ENCODE data around the gene FHIT.

DNA sequence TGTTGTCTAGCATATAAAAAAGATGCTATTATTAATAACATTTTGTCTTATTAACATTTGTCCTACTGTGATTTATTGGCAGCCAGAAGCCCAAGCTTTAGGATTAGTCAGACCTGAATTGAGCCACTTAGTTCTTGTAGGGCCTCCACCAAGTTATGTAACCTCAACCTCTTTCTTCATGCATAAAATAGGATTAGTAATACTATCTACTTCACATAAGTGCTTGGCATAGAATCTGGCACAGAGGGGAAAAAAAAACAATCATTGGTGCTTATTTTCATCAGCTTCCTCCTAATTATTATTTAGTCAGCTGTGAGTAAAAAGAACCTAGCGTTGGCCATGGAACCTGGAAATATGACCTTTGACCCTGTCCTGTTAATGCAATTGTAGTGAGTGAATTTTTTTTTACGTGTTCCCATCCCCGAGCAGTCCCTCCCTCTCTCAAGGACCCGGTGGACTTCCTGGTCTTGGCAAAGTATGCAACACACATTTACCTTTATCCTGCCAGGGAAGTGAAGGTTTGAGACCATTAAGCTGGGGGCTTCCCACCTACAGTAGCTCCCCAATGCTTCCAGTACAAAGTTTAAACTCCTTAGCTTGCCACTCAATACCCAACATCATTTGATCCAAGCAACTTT is 136.8 kb downstream of the FHIT start:
- TF ChIP-seq POLR2AphosphoS5 (IDR thresholded peaks at IDR 0.05; ENCODE audit: low read depth, low read length): no peak
- no peak for TF ChIP-seq REST (IDR thresholded peaks at IDR 0.05; ENCODE audit: insufficient read depth in 1 of 2, low read depth in 2 of 2, low read length in 2 of 2)
- TF ChIP-seq SIN3A (IDR thresholded peaks at IDR 0.05; ENCODE audit: borderline replicate concordance, insufficient read depth, low read length): no peak
- no peak for TF ChIP-seq TAF1 (IDR thresholded peaks at IDR 0.05; ENCODE audit: borderline replicate concordance, insufficient read depth, low read length)
- TF ChIP-seq FOXP2 (optimal IDR thresholded peaks at IDR 0.05; ENCODE audit: borderline replicate concordance, extremely low read depth, extremely low read length, insufficient read depth): no peak
